ENCODE results near the gene DRC7. TPM values are rescaled to one million over a fixed set of nuclear protein-coding genes. Genes with fewer than 3 reads are reported as not detected.

The DRC7 gene
- total RNA-seq, 1 experiment from 2014 or later: 0.72 TPM

DNA sequence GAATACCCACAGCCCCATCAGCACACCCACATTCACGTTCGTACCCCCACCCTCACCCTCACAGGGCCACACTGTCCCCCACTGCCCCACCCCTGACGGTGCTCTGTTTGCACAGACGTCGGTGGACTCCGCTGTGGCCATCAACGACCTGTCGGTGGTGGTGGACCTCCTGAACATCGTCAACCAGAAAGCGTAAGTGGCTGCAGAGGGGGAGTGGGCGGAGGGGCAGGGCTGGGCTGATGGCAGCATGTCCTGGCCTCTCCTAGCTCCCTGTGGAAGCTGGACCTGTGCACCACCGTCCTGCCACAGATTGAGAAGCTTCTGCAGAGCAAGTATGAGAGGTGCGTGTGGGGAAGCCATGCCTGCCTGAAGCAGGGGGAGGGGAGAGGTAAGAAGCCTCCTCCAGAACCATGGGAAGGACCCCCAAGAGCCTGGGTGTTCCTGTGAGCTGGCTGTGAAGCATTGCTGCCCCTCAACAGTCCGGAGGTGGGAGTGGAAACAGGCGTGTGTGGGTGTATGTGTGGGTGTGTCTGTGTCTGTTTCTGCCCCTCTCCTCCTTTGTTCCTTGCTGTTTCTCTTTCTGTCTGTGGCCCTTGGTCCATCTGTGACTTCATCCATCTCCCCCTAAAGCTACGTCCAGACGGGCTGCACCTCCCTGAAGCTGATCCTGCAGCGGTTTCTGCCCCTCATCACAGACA lies 61.3 kb downstream of the DRC7 start:
- TF ChIP-seq, protein P1, sequence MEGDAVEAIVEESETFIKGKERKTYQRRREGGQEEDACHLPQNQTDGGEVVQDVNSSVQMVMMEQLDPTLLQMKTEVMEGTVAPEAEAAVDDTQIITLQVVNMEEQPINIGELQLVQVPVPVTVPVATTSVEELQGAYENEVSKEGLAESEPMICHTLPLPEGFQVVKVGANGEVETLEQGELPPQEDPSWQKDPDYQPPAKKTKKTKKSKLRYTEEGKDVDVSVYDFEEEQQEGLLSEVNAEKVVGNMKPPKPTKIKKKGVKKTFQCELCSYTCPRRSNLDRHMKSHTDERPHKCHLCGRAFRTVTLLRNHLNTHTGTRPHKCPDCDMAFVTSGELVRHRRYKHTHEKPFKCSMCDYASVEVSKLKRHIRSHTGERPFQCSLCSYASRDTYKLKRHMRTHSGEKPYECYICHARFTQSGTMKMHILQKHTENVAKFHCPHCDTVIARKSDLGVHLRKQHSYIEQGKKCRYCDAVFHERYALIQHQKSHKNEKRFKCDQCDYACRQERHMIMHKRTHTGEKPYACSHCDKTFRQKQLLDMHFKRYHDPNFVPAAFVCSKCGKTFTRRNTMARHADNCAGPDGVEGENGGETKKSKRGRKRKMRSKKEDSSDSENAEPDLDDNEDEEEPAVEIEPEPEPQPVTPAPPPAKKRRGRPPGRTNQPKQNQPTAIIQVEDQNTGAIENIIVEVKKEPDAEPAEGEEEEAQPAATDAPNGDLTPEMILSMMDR (conservative IDR thresholded peaks at IDR 0.05): no peak
- H2AFZ ChIP-seq (ENCODE audit: low read length): no peak overlapping the region
- H3T11ph ChIP-seq (ENCODE audit: low read length): no peak overlapping the region
- H3K27ac ChIP-seq (ENCODE audit: insufficient read length, low read depth, low read length): no peak overlapping the region
- H2BK12ac ChIP-seq (ENCODE audit: insufficient read length, low read depth, low read length): no peak overlapping the region
- H2BK120ac ChIP-seq (ENCODE audit: low read depth, low read length, poor library complexity, severe bottlenecking): no peak overlapping the region
- no peaks in the 10 kb centered on the region for H3K79me2 ChIP-seq (ENCODE audit: insufficient read depth, low read length)
- Mint-ChIP-seq H3K9me3 (no peaks in the 10 kb centered on the region), H3K27ac (peak overlapping the region in 2 of 3 experiments; percentile 20 to 92; a peak in 1 of 7 replicates), H3K27me3 (ENCODE audit: low read depth) (no peaks in the 10 kb centered on the region), H3K36me3 (ENCODE audit: insufficient read depth in 1 of 3, low read depth in 3 of 3) (peaks cover 4 to 33% (median 25%) of the 10 kb centered on the region in 3 experiments; a peak in 6 of 7 replicates), H3K4me1 (peaks cover 6 to 9% of the 10 kb centered on the region in 2 experiments), H3K4me3 (no peak overlapping the region)
- H3K56ac ChIP-seq (ENCODE audit: insufficient read length, low read depth, low read length): no peak overlapping the region
- no peak overlapping the region for H4K5ac ChIP-seq (ENCODE audit: insufficient read length, low read depth, low read length)
- no peaks in the 10 kb centered on the region for H3K9me3 ChIP-seq (ENCODE audit: control insufficient read depth, low read depth, low read length)
- H3K23me2 ChIP-seq (ENCODE audit: insufficient read length, low read depth, low read length, poor library complexity, severe bottlenecking): no peaks in the 10 kb centered on the region
- no peak overlapping the region for H3K4ac ChIP-seq (ENCODE audit: low read depth, low read length)
- no peak overlapping the region for H2AK5ac ChIP-seq (ENCODE audit: insufficient read length, low read length)
- no peaks in the 10 kb centered on the region for H3K27me3 ChIP-seq (ENCODE audit: insufficient read depth, low read length)
- H3K4me1 ChIP-seq (ENCODE audit: insufficient read depth, low read length): no peaks in the 10 kb centered on the region; the same call in 1 of the 2 replicates
- WGBS (ENCODE audit: extremely low coverage, insufficient read length, low lambda C conversion rate): no CpG with 5 or more reads among the region's 18 CpGs
- no peak overlapping the region for H3K4me2 ChIP-seq (ENCODE audit: insufficient read depth, insufficient read length, low read length)
- no peak overlapping the region for H3K18ac ChIP-seq (ENCODE audit: insufficient read length, low read depth, low read length)
- DNase-seq: peak; percentile 22
- H3K9ac ChIP-seq (ENCODE audit: extremely low read depth, insufficient read length, low read length): no peak overlapping the region
- H3K79me1 ChIP-seq (ENCODE audit: insufficient read depth, low read depth, low read length, poor library complexity, severe bottlenecking): no peaks in the 10 kb centered on the region
- H3K14ac ChIP-seq (ENCODE audit: insufficient read depth, low read length): no peak overlapping the region
- no peaks in the 10 kb centered on the region for H4K20me1 ChIP-seq (ENCODE audit: control insufficient read depth, insufficient read depth, insufficient read length)
- H2BK20ac ChIP-seq (ENCODE audit: low read depth, low read length, poor library complexity, severe bottlenecking): no peak overlapping the region
- no peak overlapping the region for H3K23ac ChIP-seq (ENCODE audit: insufficient read length, low read depth, low read length)
- no peak overlapping the region for H2BK15ac ChIP-seq (ENCODE audit: low read depth, low read length)
- H2BK5ac ChIP-seq (ENCODE audit: insufficient read length, low read length): no peak overlapping the region
- no peak overlapping the region for H4K91ac ChIP-seq (ENCODE audit: insufficient read length, low read depth, low read length)
- H4K8ac ChIP-seq (replicated peaks; ENCODE audit: insufficient read length, low read depth, low read length): no peak overlapping the region
